A549 (cell line): ENCODE measurements around the gene CYP26B1. TPM values are rescaled to one million over a fixed set of nuclear protein-coding genes. Genes with fewer than 3 reads are reported as not detected.

Experiments used
- ATAC-seq, 2 experiments: fragments of 200-7000 bp in 1 of 2; fragments of >200 bp in 1 of 2; cut with Nextera tagmentation in 1 of 2; cut with Tn5 transposase in 1 of 2; 3 replicates each; pipeline versions ENCODE4 v1.8.0 to v1.9.1; 2018 to 2020; ENCODE audit warnings: mild to moderate bottlenecking in 1 of 2, moderate library complexity in 1 of 2
- CTCF ChIA-PET: fragments of 300-600 bp; sonication (Branson Sonifier 250); formaldehyde crosslinking; extraction: SDS; loops from one replicate; lab custom pipeline; 2021; ENCODE audit warnings: antibody characterized with exemption, inconsistent platforms; lab: Yijun Ruan, JAX
- POLR2A ChIA-PET: fragments of 350-600 bp; formaldehyde crosslinking; extraction: SDS; loops from one replicate; lab custom pipeline; 2021; ENCODE audit warnings: antibody characterized with exemption, inconsistent platforms; lab: Yijun Ruan, JAX
- DNase-seq, 2 experiments: peaks; one replicate each; pipeline versions ENCODE4 v3.0.0 to v3.0.0-alpha.2; 2011 to 2016; ENCODE audit warnings: low read depth in 1 of 2, low spot score in 1 of 2
- FAIRE-seq: peaks from 2 replicates; lab custom pipeline; 2011; peaks lifted over from hg19 to GRCh38; lab: Jason Lieb, UNC
- H3K27ac ChIP-seq, 2 experiments: fragments of >200 bp; sonication (Bioruptor Twin); formaldehyde crosslinking; 3 replicates each; pipeline ENCODE4 v1.5.1; 2016 to 2017
- H3K4me1 ChIP-seq: fragments of >200 bp; sonication (Bioruptor Twin); formaldehyde crosslinking; 3 replicates; pipeline ENCODE4 v1.6.1; 2016
- H3K4me2 ChIP-seq: fragments of >200 bp; sonication (Bioruptor Twin); formaldehyde crosslinking; 3 replicates; pipeline ENCODE4 v1.6.1; 2016
- H3K4me3 ChIP-seq: fragments of >200 bp; sonication (Bioruptor Twin); formaldehyde crosslinking; 3 replicates; pipeline ENCODE4 v1.5.1; 2016
- H3K9me3 ChIP-seq: fragments of >200 bp; sonication (Bioruptor Twin); formaldehyde crosslinking; 3 replicates; pipeline ENCODE4 v1.6.1; 2016
- BHLHE40 ChIP-seq: IDR thresholded peaks from 2 replicates; pipeline ENCODE4 v1.6.1; 2012; ENCODE audit warnings: low read depth, low read length, inconsistent platforms
- CEBPB ChIP-seq, 2 experiments: fragments of >200 bp in 1 of 2; sonication (Bioruptor Twin) in 1 of 2; formaldehyde crosslinking in 1 of 2; IDR thresholded peaks; 2 replicates each; pipeline ENCODE4 v1.6.1; 2012 to 2016
- CHD2 ChIP-seq: fragments of 150-350 bp; IDR thresholded peaks from 2 replicates; pipeline ENCODE4 v1.6.1; 2014; ENCODE audit warnings: low read length; ENCODE audit not compliant: partially characterized antibody
- EHF ChIP-seq: fragments of 250-450 bp; sonication (Bioruptor Pico); IDR thresholded peaks from 2 replicates; pipeline ENCODE4 v1.5.0; 2020; ENCODE audit warnings: mild to moderate bottlenecking
- EP300 ChIP-seq, 2 experiments: fragments of >200 bp; sonication (Bioruptor Twin); formaldehyde crosslinking; IDR thresholded peaks; 2 replicates in 1 of 2; 3 replicates in 1 of 2; pipeline ENCODE4 v1.6.1; 2016 to 2017
- ESRRA ChIP-seq: fragments of 150-350 bp; IDR thresholded peaks from 2 replicates; pipeline ENCODE4 v1.6.1; 2014; ENCODE audit warnings: mild to moderate bottlenecking, low read length, borderline replicate concordance
- FOSL2 ChIP-seq, 2 experiments: fragments of 450-650 bp in 1 of 2; fragments of >200 bp in 1 of 2; sonication (Bioruptor Twin) in 1 of 2; formaldehyde crosslinking; IDR thresholded peaks; 2 replicates each; pipeline versions ENCODE4 v1.5.0 to v1.6.1; 2016 to 2020; ENCODE audit warnings: mild to moderate bottlenecking in 1 of 2, moderate library complexity in 1 of 2
- JUNB ChIP-seq: fragments of >200 bp; sonication (Bioruptor Twin); formaldehyde crosslinking; IDR thresholded peaks from 2 replicates; pipeline ENCODE4 v1.6.1; 2016
- KDM5A ChIP-seq: fragments of 200-600 bp; sonication (generic); IDR thresholded peaks from 2 replicates; pipeline ENCODE4 v1.6.1; 2016; ENCODE audit warnings: antibody characterized with exemption, mild to moderate bottlenecking
- NR3C1 ChIP-seq: fragments of >200 bp; sonication (Bioruptor Twin); formaldehyde crosslinking; IDR thresholded peaks from 3 replicates; pipeline ENCODE4 v1.6.1; 2017
- PHF8 ChIP-seq: fragments of 200-600 bp; sonication (generic); IDR thresholded peaks from 2 replicates; pipeline ENCODE4 v1.6.1; 2016; ENCODE audit warnings: low read depth, mild to moderate bottlenecking, antibody characterized with exemption, moderate library complexity, borderline replicate concordance
- POLR2A ChIP-seq: IDR thresholded peaks from 2 replicates; pipeline ENCODE4 v1.6.1; 2012; ENCODE audit warnings: mild to moderate bottlenecking, low read length
- POLR2AphosphoS2 ChIP-seq: conservative IDR thresholded peaks from 2 replicates; pipeline ENCODE4 v1.6.1; 2012; ENCODE audit warnings: low read length, improper control_type of control experiment, inconsistent platforms
- SREBF2 ChIP-seq: fragments of 450-650 bp; IDR thresholded peaks from 2 replicates; pipeline ENCODE4 v1.6.1; 2014; ENCODE audit warnings: mild to moderate bottlenecking, moderate library complexity
- TFCP2L1 ChIP-seq: fragments of 250-450 bp; sonication (Bioruptor Pico); IDR thresholded peaks from 2 replicates; pipeline ENCODE4 v1.5.0; 2021; ENCODE audit warnings: mild to moderate bottlenecking
- WGBS: methylation state at CpG from one replicate; pipeline ENCODE4 v1.1.6; 2017; ENCODE audit errors: missing lambda C conversion rate; 5-methylcytosine and 5-hydroxymethylcytosine counted together
- polyA plus RNA-seq, 4 experiments: library from polyadenylated mRNA; depleted of rRNA in 3 of 4; stranded (reverse); fragments of >200 nt; fragmentation: RNase III in 1 of 4; extraction: RNeasy Plus Mini Kit Qiagen cat#74134 plus additional on column Dnase treatment in 1 of 4; gene quantifications; 2 replicates in 3 of 4; 3 replicates in 1 of 4; pipeline ENCODE4 v1.2.3, GENCODE V29; 2011 to 2017
- TF ChIP-seq, protein P1 (sequence below): fragments of >200 bp; sonication (Bioruptor Twin); formaldehyde crosslinking; IDR thresholded peaks from 2 replicates; pipeline ENCODE4 v1.6.1; 2016
- TF ChIP-seq, protein P2 (sequence below): fragments of >200 bp; sonication (Bioruptor Twin); formaldehyde crosslinking; IDR thresholded peaks from 3 replicates; pipeline ENCODE4 v1.6.1; 2016
- TF ChIP-seq, protein P3 (sequence below): fragments of 200-600 bp; sonication (generic); IDR thresholded peaks from 2 replicates; pipeline ENCODE4 v1.6.1; 2016; ENCODE audit warnings: antibody characterized with exemption, mild to moderate bottlenecking, moderate library complexity
- TF ChIP-seq, protein P4 (sequence below): IDR thresholded peaks from 2 replicates; pipeline ENCODE4 v1.6.1; 2012; ENCODE audit warnings: low read depth, borderline replicate concordance
- TF ChIP-seq, protein P5 (sequence below): IDR thresholded peaks from 2 replicates; pipeline ENCODE4 v1.6.1; 2012
- TF ChIP-seq, protein P6 (sequence below): IDR thresholded peaks from 2 replicates; pipeline ENCODE4 v1.6.1; 2012

Gene CYP26B1
- polyA plus RNA-seq, 2 of the 4 experiments (the other 2 are of a cell fraction), result 9.7 to 13.6 TPM

GRCh38 chr2:72136331-72136730 is 11.3 kb downstream of the CYP26B1 start:
- FAIRE-seq (no peak), ATAC-seq (no peak), DNase-seq (no peak)
- Histone ChIP-seq H3K4me2 (no peak overlapping the region), H3K4me3 (no peak overlapping the region), H3K27ac (no peak overlapping the region), H3K9me3 (no peaks in the 10 kb centered on the region), H3K4me1 (peaks cover 27% of the 10 kb centered on the region)
- TF ChIP-seq CEBPB (IDR thresholded peaks at IDR 0.05), result no peak
- ChIA-PET POLR2A (no interaction called here), CTCF (interaction anchor here (0.5 to 4.1 kb wide), 18 partner anchors 10 to 624 kb away, joined by 3 to 33 read pairs (median 10); partner anchors contain the start of gene CYP26B1)
- WGBS, result 75% methylated on average over 9 of the region's 10 CpGs

GRCh38 chr2:72135921-72136320 is 11.7 kb downstream of the CYP26B1 start:
- ChIA-PET POLR2A (no interaction called here), CTCF (interaction anchor here (0.9 to 4.1 kb wide), 8 partner anchors 10 to 589 kb away, joined by 3 to 33 read pairs (median 3); partner anchors contain the start of gene CYP26B1)
- DNase-seq, result no peak
- peaks cover 27% of the 10 kb centered on the region for H3K4me1 ChIP-seq
- no peak overlapping the region for H3K4me3 ChIP-seq
- H3K27ac ChIP-seq, result no peak overlapping the region
- H3K4me2 ChIP-seq, result no peak overlapping the region
- no peak for FAIRE-seq
- H3K9me3 ChIP-seq, result no peaks in the 10 kb centered on the region
- TF ChIP-seq FOSL2 (IDR thresholded peaks at IDR 0.05) (no peak), FOSL2 (CRISPR knock-in tag; IDR thresholded peaks at IDR 0.05) (no peak), POLR2A (no peak), CHD2 (no peak), ESRRA (no peak), PHF8 (no peak), JUNB (no peak)
- TF ChIP-seq, protein P1, sequence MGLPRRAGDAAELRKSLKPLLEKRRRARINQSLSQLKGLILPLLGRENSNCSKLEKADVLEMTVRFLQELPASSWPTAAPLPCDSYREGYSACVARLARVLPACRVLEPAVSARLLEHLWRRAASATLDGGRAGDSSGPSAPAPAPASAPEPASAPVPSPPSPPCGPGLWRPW, result no peak
- TF ChIP-seq, protein P2, sequence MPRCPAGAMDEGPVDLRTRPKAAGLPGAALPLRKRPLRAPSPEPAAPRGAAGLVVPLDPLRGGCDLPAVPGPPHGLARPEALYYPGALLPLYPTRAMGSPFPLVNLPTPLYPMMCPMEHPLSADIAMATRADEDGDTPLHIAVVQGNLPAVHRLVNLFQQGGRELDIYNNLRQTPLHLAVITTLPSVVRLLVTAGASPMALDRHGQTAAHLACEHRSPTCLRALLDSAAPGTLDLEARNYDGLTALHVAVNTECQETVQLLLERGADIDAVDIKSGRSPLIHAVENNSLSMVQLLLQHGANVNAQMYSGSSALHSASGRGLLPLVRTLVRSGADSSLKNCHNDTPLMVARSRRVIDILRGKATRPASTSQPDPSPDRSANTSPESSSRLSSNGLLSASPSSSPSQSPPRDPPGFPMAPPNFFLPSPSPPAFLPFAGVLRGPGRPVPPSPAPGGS, result no peak
- TF ChIP-seq, protein P3, sequence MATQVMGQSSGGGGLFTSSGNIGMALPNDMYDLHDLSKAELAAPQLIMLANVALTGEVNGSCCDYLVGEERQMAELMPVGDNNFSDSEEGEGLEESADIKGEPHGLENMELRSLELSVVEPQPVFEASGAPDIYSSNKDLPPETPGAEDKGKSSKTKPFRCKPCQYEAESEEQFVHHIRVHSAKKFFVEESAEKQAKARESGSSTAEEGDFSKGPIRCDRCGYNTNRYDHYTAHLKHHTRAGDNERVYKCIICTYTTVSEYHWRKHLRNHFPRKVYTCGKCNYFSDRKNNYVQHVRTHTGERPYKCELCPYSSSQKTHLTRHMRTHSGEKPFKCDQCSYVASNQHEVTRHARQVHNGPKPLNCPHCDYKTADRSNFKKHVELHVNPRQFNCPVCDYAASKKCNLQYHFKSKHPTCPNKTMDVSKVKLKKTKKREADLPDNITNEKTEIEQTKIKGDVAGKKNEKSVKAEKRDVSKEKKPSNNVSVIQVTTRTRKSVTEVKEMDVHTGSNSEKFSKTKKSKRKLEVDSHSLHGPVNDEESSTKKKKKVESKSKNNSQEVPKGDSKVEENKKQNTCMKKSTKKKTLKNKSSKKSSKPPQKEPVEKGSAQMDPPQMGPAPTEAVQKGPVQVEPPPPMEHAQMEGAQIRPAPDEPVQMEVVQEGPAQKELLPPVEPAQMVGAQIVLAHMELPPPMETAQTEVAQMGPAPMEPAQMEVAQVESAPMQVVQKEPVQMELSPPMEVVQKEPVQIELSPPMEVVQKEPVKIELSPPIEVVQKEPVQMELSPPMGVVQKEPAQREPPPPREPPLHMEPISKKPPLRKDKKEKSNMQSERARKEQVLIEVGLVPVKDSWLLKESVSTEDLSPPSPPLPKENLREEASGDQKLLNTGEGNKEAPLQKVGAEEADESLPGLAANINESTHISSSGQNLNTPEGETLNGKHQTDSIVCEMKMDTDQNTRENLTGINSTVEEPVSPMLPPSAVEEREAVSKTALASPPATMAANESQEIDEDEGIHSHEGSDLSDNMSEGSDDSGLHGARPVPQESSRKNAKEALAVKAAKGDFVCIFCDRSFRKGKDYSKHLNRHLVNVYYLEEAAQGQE, result no peak
- TF ChIP-seq, all 56 proteins: peak for 0
- 85% methylated on average over 8 of the region's 8 CpGs for WGBS
- ATAC-seq, result no peak

GRCh38 chr2:72134997-72135800 is 12.5 kb downstream of the CYP26B1 start:
- H3K27ac ChIP-seq, result no peak overlapping the region
- POLR2A ChIA-PET, result no interaction called here
- TF ChIP-seq TFCP2L1 (CRISPR knock-in tag) (no peak), JUNB (no peak), POLR2AphosphoS2 (no peak), BHLHE40 (no peak), EP300 (IDR thresholded peaks at IDR 0.05) (no peak), NR3C1 (no peak), KDM5A (no peak), EHF (CRISPR knock-in tag) (no peak), ESRRA (no peak), CHD2 (no peak), SREBF2 (no peak)
- TF ChIP-seq, protein P4, sequence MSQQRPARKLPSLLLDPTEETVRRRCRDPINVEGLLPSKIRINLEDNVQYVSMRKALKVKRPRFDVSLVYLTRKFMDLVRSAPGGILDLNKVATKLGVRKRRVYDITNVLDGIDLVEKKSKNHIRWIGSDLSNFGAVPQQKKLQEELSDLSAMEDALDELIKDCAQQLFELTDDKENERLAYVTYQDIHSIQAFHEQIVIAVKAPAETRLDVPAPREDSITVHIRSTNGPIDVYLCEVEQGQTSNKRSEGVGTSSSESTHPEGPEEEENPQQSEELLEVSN, result no peak
- TF ChIP-seq, protein P5, sequence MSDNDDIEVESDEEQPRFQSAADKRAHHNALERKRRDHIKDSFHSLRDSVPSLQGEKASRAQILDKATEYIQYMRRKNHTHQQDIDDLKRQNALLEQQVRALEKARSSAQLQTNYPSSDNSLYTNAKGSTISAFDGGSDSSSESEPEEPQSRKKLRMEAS, result no peak
- TF ChIP-seq, protein P6, sequence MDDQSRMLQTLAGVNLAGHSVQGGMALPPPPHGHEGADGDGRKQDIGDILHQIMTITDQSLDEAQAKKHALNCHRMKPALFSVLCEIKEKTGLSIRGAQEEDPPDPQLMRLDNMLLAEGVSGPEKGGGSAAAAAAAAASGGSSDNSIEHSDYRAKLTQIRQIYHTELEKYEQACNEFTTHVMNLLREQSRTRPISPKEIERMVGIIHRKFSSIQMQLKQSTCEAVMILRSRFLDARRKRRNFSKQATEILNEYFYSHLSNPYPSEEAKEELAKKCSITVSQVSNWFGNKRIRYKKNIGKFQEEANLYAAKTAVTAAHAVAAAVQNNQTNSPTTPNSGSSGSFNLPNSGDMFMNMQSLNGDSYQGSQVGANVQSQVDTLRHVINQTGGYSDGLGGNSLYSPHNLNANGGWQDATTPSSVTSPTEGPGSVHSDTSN, result no peak
- CTCF ChIA-PET, result interaction anchor here (0.8 to 4.1 kb wide), 8 partner anchors 13 to 972 kb away, joined by 3 to 33 read pairs (median 3); partner anchors contain the start of gene CYP26B1
- FAIRE-seq, result no peak
- peaks cover 27% of the 10 kb centered on the region for H3K4me1 ChIP-seq
- H3K9me3 ChIP-seq, result no peaks in the 10 kb centered on the region
- DNase-seq, result no peak
- 80% methylated on average over 8 of the region's 19 CpGs for WGBS
- no peak overlapping the region for H3K4me2 ChIP-seq
- no peak overlapping the region for H3K4me3 ChIP-seq
- no peak for ATAC-seq
